Astrocyte (in vitro differentiated cells and primary cell): Measurements from ENCODE around the gene JAZF1.

ENCODE experiments used
- CTCF ChIP-seq: IDR thresholded peaks from 2 replicates; pipeline ENCODE4 v1.5.1; 2011; ENCODE audit warnings: low read depth, mild to moderate bottlenecking, inconsistent platforms, low read length, moderate library complexity; ENCODE audit not compliant: insufficient read depth
- EZH2 ChIP-seq: IDR thresholded peaks from 2 replicates; pipeline ENCODE4 v1.6.1; 2012; ENCODE audit warnings: mild to moderate bottlenecking, low read length, inconsistent platforms; ENCODE audit not compliant: insufficient read depth

DNA sequence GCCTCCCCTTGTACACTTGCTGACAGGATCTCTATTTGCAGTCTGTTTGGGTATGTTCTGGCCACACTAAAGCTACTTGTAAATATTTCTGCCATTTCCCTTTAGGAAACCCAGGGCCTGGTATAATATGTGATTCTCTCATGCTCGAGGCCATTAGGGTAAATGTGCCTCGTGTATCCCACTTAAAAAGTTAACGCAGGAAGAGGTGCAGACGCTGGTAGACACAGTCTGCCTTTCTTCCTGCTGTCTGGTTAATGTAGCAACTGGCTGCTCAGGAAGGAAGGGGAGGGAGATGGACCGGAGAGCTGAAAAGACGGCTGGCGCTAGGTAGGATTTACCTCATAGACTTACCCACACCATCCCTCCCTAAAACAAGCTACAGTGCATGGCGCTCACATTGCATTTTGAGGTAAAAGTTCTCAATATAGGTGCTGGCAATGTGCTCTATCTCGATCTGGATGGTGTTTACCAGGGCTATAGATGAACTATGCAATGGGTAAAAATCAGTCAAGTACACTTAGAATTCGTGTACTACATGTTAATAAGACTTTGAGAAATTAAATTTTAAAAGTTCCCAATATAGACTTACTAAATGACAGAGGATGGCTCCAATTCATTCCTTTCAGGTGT is 125.9 kb downstream of the JAZF1 start:
- TF ChIP-seq CTCF (no peak), EZH2 (no peak)
